ENCODE measurements around the gene HS3ST3A1. TPM values are rescaled to one million over a fixed set of nuclear protein-coding genes. Genes with fewer than 3 reads are reported as not detected.

Gene HS3ST3A1
- total and polyA plus RNA-seq, 4 donors, result 0.40 to 6.5 (median 2.5) TPM

DNA sequence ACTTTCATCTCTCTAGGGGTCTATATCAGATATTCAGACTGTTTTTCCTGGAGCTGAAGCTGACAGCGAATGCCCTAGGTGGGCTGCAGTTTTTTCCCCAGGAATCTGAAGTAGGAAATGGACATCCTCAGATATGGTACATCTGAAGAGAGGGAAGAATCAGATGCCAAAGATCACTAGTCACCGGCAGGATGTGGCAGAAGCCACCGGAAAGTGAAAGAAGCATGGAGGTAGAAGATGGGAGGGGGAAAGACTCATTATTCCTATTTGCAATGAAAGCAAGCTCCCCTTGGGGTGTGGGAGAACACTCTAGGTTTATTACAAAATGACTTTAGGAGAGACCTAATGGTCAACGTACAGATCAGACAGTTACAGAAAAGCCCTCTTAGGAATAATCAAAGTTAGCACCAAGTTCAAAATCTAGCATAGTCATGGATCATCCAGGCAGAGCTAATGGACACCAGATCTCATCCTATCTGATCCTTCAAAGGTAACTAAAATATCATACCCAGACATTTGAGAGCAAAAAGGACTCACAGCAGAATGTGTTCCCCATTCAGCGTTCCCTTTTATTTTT, 110.7 kb downstream of the HS3ST3A1 start:
- Histone ChIP-seq H3K27ac (ENCODE audit: low read depth in 1 of 2, low read length in 2 of 2) (no peak overlapping the region), H3K27me3 (ENCODE audit: control insufficient read depth in 4 of 4, insufficient read depth in 4 of 4, low read length in 3 of 4) (no peaks in the 10 kb centered on the region), H3K9me3 (ENCODE audit: control insufficient read depth in 4 of 4, low read length in 3 of 4) (no peaks in the 10 kb centered on the region), H3K9ac (ENCODE audit: low read depth in 1 of 2, low read length in 2 of 2) (no peak overlapping the region), H3K4me3 (ENCODE audit: low read depth in 1 of 3, low read length in 3 of 3) (no peak overlapping the region), H3K36me3 (ENCODE audit: control insufficient read depth in 4 of 4, insufficient read depth in 3 of 4, low read depth in 1 of 4, low read length in 3 of 4) (no peaks in the 10 kb centered on the region), H3K4me1 (ENCODE audit: control insufficient read depth in 4 of 4, insufficient read depth in 4 of 4, low read length in 3 of 4) (no peaks in the 10 kb centered on the region)
- DNase-seq (ENCODE audit: low spot score), result no peak
- 78% methylated on average over 5 of the region's 5 CpGs for WGBS
- TF ChIP-seq NR2F2 (IDR thresholded peaks at IDR 0.05), result no peak
- no peak for TF ChIP-seq HNF4G (IDR thresholded peaks at IDR 0.05)
- TF ChIP-seq YY1 (IDR thresholded peaks at IDR 0.05), result no peak
- TF ChIP-seq, protein P1, sequence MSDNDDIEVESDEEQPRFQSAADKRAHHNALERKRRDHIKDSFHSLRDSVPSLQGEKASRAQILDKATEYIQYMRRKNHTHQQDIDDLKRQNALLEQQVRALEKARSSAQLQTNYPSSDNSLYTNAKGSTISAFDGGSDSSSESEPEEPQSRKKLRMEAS (IDR thresholded peaks at IDR 0.05), result no peak
- TF ChIP-seq FOXA2 (IDR thresholded peaks at IDR 0.05), result no peak
- TF ChIP-seq, protein P2, sequence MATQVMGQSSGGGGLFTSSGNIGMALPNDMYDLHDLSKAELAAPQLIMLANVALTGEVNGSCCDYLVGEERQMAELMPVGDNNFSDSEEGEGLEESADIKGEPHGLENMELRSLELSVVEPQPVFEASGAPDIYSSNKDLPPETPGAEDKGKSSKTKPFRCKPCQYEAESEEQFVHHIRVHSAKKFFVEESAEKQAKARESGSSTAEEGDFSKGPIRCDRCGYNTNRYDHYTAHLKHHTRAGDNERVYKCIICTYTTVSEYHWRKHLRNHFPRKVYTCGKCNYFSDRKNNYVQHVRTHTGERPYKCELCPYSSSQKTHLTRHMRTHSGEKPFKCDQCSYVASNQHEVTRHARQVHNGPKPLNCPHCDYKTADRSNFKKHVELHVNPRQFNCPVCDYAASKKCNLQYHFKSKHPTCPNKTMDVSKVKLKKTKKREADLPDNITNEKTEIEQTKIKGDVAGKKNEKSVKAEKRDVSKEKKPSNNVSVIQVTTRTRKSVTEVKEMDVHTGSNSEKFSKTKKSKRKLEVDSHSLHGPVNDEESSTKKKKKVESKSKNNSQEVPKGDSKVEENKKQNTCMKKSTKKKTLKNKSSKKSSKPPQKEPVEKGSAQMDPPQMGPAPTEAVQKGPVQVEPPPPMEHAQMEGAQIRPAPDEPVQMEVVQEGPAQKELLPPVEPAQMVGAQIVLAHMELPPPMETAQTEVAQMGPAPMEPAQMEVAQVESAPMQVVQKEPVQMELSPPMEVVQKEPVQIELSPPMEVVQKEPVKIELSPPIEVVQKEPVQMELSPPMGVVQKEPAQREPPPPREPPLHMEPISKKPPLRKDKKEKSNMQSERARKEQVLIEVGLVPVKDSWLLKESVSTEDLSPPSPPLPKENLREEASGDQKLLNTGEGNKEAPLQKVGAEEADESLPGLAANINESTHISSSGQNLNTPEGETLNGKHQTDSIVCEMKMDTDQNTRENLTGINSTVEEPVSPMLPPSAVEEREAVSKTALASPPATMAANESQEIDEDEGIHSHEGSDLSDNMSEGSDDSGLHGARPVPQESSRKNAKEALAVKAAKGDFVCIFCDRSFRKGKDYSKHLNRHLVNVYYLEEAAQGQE (IDR thresholded peaks at IDR 0.05), result no peak
- TF ChIP-seq RAD21 (IDR thresholded peaks at IDR 0.05), result no peak
- TF ChIP-seq EGR1 (IDR thresholded peaks at IDR 0.05; ENCODE audit: low read depth in 2 of 2), result no peak

DNA sequence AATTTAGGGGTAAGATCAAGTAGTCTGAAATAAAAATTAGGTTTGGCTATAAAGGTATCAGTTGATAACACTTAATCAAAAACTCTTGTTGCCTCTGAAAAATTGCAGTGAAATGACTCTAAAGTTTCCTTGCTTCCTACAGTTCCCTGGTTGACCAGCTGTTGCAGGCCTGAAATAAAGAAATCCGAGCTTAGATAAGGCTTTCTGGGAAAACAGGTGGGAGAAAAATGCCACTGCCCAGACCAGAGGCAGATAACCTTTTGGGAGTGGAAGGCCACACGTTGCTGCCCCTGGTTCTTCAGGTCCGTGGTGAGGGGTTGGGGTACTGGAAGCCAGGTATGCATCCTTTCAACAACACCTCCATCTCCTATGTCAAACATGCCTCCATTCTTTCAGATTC, 111.3 kb downstream of the HS3ST3A1 start:
- Histone ChIP-seq H3K4me3 (ENCODE audit: low read depth in 1 of 3, low read length in 3 of 3) (no peak overlapping the region), H3K27me3 (ENCODE audit: control insufficient read depth in 4 of 4, insufficient read depth in 4 of 4, low read length in 3 of 4) (no peaks in the 10 kb centered on the region), H3K36me3 (ENCODE audit: control insufficient read depth in 4 of 4, insufficient read depth in 3 of 4, low read depth in 1 of 4, low read length in 3 of 4) (no peaks in the 10 kb centered on the region), H3K9me3 (ENCODE audit: control insufficient read depth in 4 of 4, low read length in 3 of 4) (no peaks in the 10 kb centered on the region), H3K4me1 (ENCODE audit: control insufficient read depth in 4 of 4, insufficient read depth in 4 of 4, low read length in 3 of 4) (no peaks in the 10 kb centered on the region), H3K9ac (ENCODE audit: low read depth in 1 of 2, low read length in 2 of 2) (no peak overlapping the region), H3K27ac (ENCODE audit: low read depth in 1 of 2, low read length in 2 of 2) (no peak overlapping the region)
- WGBS, result 60% methylated on average over 3 of the region's 3 CpGs
- DNase-seq (ENCODE audit: low spot score), result no peak
- TF ChIP-seq RXRA (IDR thresholded peaks at IDR 0.05) (no peak), JUND (IDR thresholded peaks at IDR 0.05) (no peak), NR2F2 (IDR thresholded peaks at IDR 0.05) (no peak), FOXA2 (IDR thresholded peaks at IDR 0.05) (no peak), SP1 (IDR thresholded peaks at IDR 0.05) (no peak), HNF4G (IDR thresholded peaks at IDR 0.05) (no peak)

DNA sequence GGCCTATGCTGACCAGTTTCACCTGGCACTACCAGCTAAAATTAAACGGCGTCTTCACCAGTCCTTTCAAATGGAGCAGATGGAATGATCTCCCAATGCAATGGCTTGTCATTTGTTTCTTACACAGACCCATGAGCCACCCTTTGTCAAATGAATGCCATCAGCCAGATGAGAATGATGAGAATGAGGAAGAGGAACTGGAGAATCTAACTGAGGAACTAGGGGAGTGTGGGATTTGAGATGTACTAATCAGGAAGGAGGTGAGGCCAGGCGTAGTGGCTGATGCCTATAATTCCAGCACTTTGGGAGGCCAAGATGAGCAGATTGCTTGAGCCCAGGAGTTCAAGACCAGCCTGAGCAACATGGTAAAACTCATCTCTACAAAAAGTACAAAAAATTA, 116.4 kb downstream of the HS3ST3A1 start:
- 89% methylated on average over 3 of the region's 3 CpGs for WGBS
- Histone ChIP-seq H3K27ac (ENCODE audit: low read depth in 1 of 2, low read length in 2 of 2) (no peak overlapping the region), H3K36me3 (ENCODE audit: control insufficient read depth in 4 of 4, insufficient read depth in 3 of 4, low read depth in 1 of 4, low read length in 3 of 4) (no peaks in the 10 kb centered on the region), H3K27me3 (ENCODE audit: control insufficient read depth in 4 of 4, insufficient read depth in 4 of 4, low read length in 3 of 4) (no peaks in the 10 kb centered on the region), H3K9me3 (ENCODE audit: control insufficient read depth in 4 of 4, low read length in 3 of 4) (peaks cover 0 to 16% (median 7%) of the 10 kb centered on the region in 4 donors), H3K4me3 (ENCODE audit: low read depth in 1 of 3, low read length in 3 of 3) (no peak overlapping the region), H3K9ac (ENCODE audit: low read depth in 1 of 2, low read length in 2 of 2) (no peak overlapping the region), H3K4me1 (ENCODE audit: control insufficient read depth in 4 of 4, insufficient read depth in 4 of 4, low read length in 3 of 4) (no peaks in the 10 kb centered on the region)
- no peak for TF ChIP-seq JUND (IDR thresholded peaks at IDR 0.05)
- TF ChIP-seq FOXA1 (IDR thresholded peaks at IDR 0.05), result no peak
- TF ChIP-seq, protein P3, sequence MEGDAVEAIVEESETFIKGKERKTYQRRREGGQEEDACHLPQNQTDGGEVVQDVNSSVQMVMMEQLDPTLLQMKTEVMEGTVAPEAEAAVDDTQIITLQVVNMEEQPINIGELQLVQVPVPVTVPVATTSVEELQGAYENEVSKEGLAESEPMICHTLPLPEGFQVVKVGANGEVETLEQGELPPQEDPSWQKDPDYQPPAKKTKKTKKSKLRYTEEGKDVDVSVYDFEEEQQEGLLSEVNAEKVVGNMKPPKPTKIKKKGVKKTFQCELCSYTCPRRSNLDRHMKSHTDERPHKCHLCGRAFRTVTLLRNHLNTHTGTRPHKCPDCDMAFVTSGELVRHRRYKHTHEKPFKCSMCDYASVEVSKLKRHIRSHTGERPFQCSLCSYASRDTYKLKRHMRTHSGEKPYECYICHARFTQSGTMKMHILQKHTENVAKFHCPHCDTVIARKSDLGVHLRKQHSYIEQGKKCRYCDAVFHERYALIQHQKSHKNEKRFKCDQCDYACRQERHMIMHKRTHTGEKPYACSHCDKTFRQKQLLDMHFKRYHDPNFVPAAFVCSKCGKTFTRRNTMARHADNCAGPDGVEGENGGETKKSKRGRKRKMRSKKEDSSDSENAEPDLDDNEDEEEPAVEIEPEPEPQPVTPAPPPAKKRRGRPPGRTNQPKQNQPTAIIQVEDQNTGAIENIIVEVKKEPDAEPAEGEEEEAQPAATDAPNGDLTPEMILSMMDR (IDR thresholded peaks at IDR 0.05; ENCODE audit: low read depth, low read length, missing input control), result no peak
- no peak for TF ChIP-seq EGR1 (IDR thresholded peaks at IDR 0.05; ENCODE audit: low read depth in 2 of 2)
- TF ChIP-seq, protein P1 (IDR thresholded peaks at IDR 0.05), result no peak
- no peak for TF ChIP-seq SP1 (IDR thresholded peaks at IDR 0.05)
- TF ChIP-seq RXRA (IDR thresholded peaks at IDR 0.05), result no peak
- TF ChIP-seq GABPA (IDR thresholded peaks at IDR 0.05 in 1 of 2, conservative IDR thresholded peaks at IDR 0.05 in 1 of 2), result no peak
- TF ChIP-seq FOXA2 (IDR thresholded peaks at IDR 0.05), result no peak
- no peak for TF ChIP-seq HNF4A (conservative IDR thresholded peaks at IDR 0.05)
- TF ChIP-seq NR2F2 (IDR thresholded peaks at IDR 0.05), result no peak
- TF ChIP-seq, protein P4, sequence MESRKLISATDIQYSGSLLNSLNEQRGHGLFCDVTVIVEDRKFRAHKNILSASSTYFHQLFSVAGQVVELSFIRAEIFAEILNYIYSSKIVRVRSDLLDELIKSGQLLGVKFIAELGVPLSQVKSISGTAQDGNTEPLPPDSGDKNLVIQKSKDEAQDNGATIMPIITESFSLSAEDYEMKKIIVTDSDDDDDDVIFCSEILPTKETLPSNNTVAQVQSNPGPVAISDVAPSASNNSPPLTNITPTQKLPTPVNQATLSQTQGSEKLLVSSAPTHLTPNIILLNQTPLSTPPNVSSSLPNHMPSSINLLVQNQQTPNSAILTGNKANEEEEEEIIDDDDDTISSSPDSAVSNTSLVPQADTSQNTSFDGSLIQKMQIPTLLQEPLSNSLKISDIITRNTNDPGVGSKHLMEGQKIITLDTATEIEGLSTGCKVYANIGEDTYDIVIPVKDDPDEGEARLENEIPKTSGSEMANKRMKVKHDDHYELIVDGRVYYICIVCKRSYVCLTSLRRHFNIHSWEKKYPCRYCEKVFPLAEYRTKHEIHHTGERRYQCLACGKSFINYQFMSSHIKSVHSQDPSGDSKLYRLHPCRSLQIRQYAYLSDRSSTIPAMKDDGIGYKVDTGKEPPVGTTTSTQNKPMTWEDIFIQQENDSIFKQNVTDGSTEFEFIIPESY (IDR thresholded peaks at IDR 0.05), result no peak
- TF ChIP-seq, protein P5, sequence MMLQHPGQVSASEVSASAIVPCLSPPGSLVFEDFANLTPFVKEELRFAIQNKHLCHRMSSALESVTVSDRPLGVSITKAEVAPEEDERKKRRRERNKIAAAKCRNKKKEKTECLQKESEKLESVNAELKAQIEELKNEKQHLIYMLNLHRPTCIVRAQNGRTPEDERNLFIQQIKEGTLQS (IDR thresholded peaks at IDR 0.05), result no peak
- no peak for TF ChIP-seq RAD21 (IDR thresholded peaks at IDR 0.05)
- no peak for DNase-seq (ENCODE audit: low spot score)
